Measurements from ENCODE around the gene AQP12B. TPM values are rescaled to one million over a fixed set of nuclear protein-coding genes. Genes with fewer than 3 reads are reported as not detected.

Gene AQP12B
- total and polyA plus RNA-seq, 9 of the 15 experiments (the other 6 are each of a cell fraction or from before 2014, with no cell fraction given), result not detected

GRCh38 chr2:240628507-240628807 lies 54.2 kb downstream of the AQP12B start:
- no peak for FAIRE-seq
- Histone ChIP-seq H4K20me1 (replicated peaks; ENCODE audit: control insufficient read depth, insufficient read depth, low read length) (no peaks in the 10 kb centered on the region), H3K4me3 (no peak overlapping the region), H3K27ac (ENCODE audit: extremely low read depth, low read depth, low read length) (no peak overlapping the region), H3K9me3 (replicated peaks; ENCODE audit: control insufficient read depth, insufficient read depth, low read depth, low read length) (no peaks in the 10 kb centered on the region), H3K9me1 (ENCODE audit: control insufficient read depth, insufficient read depth, low read length) (no peaks in the 10 kb centered on the region), H2AFZ (ENCODE audit: low read depth, low read length) (no peak overlapping the region), H3K4me1 (replicated peaks in 1 of 2; ENCODE audit: control insufficient read depth in 2 of 2, insufficient read depth in 2 of 2, low read length in 2 of 2) (peaks cover 0 to 29% of the 10 kb centered on the region in 2 experiments; a peak in 2 of 5 replicates), H3K36me3 (ENCODE audit: control insufficient read depth, insufficient read depth, low read length) (no peaks in the 10 kb centered on the region), H3K27me3 (ENCODE audit: control insufficient read depth in 2 of 2, insufficient read depth in 2 of 2, low read length in 2 of 2) (peaks cover 0 to 16% of the 10 kb centered on the region in 2 experiments; a peak in 2 of 5 replicates), H3K4me2 (ENCODE audit: insufficient read depth, low read length) (no peak overlapping the region), H3K79me2 (ENCODE audit: control insufficient read depth, insufficient read depth, low read length) (no peaks in the 10 kb centered on the region), H3K9ac (ENCODE audit: insufficient read depth in 1 of 2, low read depth in 2 of 2, low read length in 2 of 2) (no peak overlapping the region)
- in situ Hi-C loops (cut with MboI), result no loop called here
- 0% methylated on average over 2 of the region's 7 CpGs for WGBS (ENCODE audit: insufficient coverage, low coverage, missing lambda C conversion rate)
- TF ChIP-seq ZNF583 (CRISPR knock-in tag; IDR thresholded peaks at IDR 0.05), result no peak
- no peak for TF ChIP-seq GTF2E2 (tag; IDR thresholded peaks at IDR 0.05)
- TF ChIP-seq ZHX1 (conservative IDR thresholded peaks at IDR 0.05; ENCODE audit: low read length), result no peak
- no peak for TF ChIP-seq ZNF263 (CRISPR knock-in tag; IDR thresholded peaks at IDR 0.05; ENCODE audit: borderline replicate concordance)
- TF ChIP-seq ZFP1 (CRISPR knock-in tag; IDR thresholded peaks at IDR 0.05), result no peak
- no peak for TF ChIP-seq KHSRP (IDR thresholded peaks at IDR 0.05)
- TF ChIP-seq SMAD4 (CRISPR knock-in tag; conservative IDR thresholded peaks at IDR 0.05), result no peak
- no peak for TF ChIP-seq ZBTB12 (CRISPR knock-in tag; IDR thresholded peaks at IDR 0.05)
- TF ChIP-seq THRB (CRISPR knock-in tag; conservative IDR thresholded peaks at IDR 0.05), result no peak
- no peak for TF ChIP-seq KLF6 (CRISPR knock-in tag; IDR thresholded peaks at IDR 0.05; ENCODE audit: borderline replicate concordance)
- no peak for TF ChIP-seq SNRNP70 (optimal IDR thresholded peaks at IDR 0.05; ENCODE audit: low read depth, low read length)
- no peak for ATAC-seq
- intact Hi-C loops (cut with micrococcal nuclease), result no loop called here
- CTCF ChIA-PET (ENCODE audit: low intra/inter-chr PET ratio), result no interaction called here
- no TSS peak for BruUV-seq (replicated peaks)
- DNase-seq (ENCODE audit: extremely low read depth in 1 of 4, low spot score in 3 of 4), result no peak
- POLR2A ChIA-PET, result interaction anchor here (0.6 kb wide), 1 partner anchor 11 kb away, joined by 3 read pairs; no protein-coding TSS in a partner anchor
